PFSK-1 (cell line): ENCODE results near the gene GNG7.

Experiments
- FOXP2 ChIP-seq: optimal IDR thresholded peaks from 2 replicates; pipeline ENCODE3; 2011; ENCODE audit warnings: borderline replicate concordance, control low read depth, inconsistent platforms; ENCODE audit not compliant: insufficient read depth; ENCODE audit errors: extremely low read length, extremely low read depth
- POLR2AphosphoS5 ChIP-seq: IDR thresholded peaks from 2 replicates; pipeline ENCODE4 v1.6.1; 2012; ENCODE audit warnings: low read depth, mild to moderate bottlenecking, control low read depth, low read length, moderate library complexity
- SIN3A ChIP-seq: IDR thresholded peaks from 2 replicates; pipeline ENCODE4 v1.6.1; 2012; ENCODE audit warnings: mild to moderate bottlenecking, low read length, moderate library complexity, borderline replicate concordance; ENCODE audit not compliant: insufficient read depth
- TAF1 ChIP-seq: IDR thresholded peaks from 2 replicates; pipeline ENCODE4 v1.6.1; 2012; ENCODE audit warnings: low read length, control low read depth, borderline replicate concordance; ENCODE audit not compliant: insufficient read depth
- TF ChIP-seq, protein P1 (sequence below), 2 experiments: IDR thresholded peaks; 2 replicates each; pipeline versions ENCODE4 v1.6.1 to v1.8.0; 2011 to 2012; ENCODE audit warnings: low read depth in 2 of 2, low read length in 2 of 2, control low read depth in 1 of 2, inconsistent platforms in 1 of 2, mild to moderate bottlenecking in 1 of 2, moderate library complexity in 1 of 2; ENCODE audit not compliant: insufficient read depth in 1 of 2

GNG7 gene

GRCh38 chr19:2540251-2540645 is 162.2 kb downstream of the GNG7 start:
- TF ChIP-seq, protein P1, sequence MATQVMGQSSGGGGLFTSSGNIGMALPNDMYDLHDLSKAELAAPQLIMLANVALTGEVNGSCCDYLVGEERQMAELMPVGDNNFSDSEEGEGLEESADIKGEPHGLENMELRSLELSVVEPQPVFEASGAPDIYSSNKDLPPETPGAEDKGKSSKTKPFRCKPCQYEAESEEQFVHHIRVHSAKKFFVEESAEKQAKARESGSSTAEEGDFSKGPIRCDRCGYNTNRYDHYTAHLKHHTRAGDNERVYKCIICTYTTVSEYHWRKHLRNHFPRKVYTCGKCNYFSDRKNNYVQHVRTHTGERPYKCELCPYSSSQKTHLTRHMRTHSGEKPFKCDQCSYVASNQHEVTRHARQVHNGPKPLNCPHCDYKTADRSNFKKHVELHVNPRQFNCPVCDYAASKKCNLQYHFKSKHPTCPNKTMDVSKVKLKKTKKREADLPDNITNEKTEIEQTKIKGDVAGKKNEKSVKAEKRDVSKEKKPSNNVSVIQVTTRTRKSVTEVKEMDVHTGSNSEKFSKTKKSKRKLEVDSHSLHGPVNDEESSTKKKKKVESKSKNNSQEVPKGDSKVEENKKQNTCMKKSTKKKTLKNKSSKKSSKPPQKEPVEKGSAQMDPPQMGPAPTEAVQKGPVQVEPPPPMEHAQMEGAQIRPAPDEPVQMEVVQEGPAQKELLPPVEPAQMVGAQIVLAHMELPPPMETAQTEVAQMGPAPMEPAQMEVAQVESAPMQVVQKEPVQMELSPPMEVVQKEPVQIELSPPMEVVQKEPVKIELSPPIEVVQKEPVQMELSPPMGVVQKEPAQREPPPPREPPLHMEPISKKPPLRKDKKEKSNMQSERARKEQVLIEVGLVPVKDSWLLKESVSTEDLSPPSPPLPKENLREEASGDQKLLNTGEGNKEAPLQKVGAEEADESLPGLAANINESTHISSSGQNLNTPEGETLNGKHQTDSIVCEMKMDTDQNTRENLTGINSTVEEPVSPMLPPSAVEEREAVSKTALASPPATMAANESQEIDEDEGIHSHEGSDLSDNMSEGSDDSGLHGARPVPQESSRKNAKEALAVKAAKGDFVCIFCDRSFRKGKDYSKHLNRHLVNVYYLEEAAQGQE (IDR thresholded peaks at IDR 0.05; ENCODE audit: insufficient read depth in 1 of 2, low read depth in 2 of 2, low read length in 2 of 2), result no peak
- TF ChIP-seq FOXP2 (no peak), SIN3A (no peak), POLR2AphosphoS5 (no peak), TAF1 (no peak)

GRCh38 chr19:2538096-2538757 is 164.3 kb downstream of the GNG7 start:
- no peak for TF ChIP-seq POLR2AphosphoS5
- no peak for TF ChIP-seq SIN3A
- TF ChIP-seq FOXP2, result no peak
- TF ChIP-seq, protein P1 (IDR thresholded peaks at IDR 0.05; ENCODE audit: insufficient read depth in 1 of 2, low read depth in 2 of 2, low read length in 2 of 2), result no peak
- TF ChIP-seq TAF1, result no peak

DNA sequence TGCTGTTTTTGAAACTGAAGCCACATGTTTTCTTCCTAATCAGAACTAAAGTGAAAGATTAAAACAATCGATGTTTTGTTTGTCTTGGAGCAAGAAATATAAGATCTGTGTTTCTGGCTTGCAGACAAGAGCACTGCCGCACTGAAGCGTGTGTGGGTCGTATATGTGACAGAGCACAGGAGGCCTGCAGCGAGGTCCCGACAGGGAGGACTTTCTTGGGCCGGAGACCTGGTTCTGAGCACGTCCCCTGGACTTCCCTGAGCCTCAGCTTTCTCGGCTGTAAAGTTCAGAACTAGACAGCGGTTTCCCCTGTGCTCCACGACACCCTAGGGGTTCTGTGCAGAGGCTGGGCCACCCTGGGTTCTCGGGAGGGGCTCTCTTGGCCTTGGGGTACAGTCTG is 166.0 kb downstream of the GNG7 start:
- TF ChIP-seq SIN3A (no peak), POLR2AphosphoS5 (no peak), TAF1 (no peak), FOXP2 (no peak)
- TF ChIP-seq, protein P1 (IDR thresholded peaks at IDR 0.05; ENCODE audit: insufficient read depth in 1 of 2, low read depth in 2 of 2, low read length in 2 of 2), result no peak

DNA sequence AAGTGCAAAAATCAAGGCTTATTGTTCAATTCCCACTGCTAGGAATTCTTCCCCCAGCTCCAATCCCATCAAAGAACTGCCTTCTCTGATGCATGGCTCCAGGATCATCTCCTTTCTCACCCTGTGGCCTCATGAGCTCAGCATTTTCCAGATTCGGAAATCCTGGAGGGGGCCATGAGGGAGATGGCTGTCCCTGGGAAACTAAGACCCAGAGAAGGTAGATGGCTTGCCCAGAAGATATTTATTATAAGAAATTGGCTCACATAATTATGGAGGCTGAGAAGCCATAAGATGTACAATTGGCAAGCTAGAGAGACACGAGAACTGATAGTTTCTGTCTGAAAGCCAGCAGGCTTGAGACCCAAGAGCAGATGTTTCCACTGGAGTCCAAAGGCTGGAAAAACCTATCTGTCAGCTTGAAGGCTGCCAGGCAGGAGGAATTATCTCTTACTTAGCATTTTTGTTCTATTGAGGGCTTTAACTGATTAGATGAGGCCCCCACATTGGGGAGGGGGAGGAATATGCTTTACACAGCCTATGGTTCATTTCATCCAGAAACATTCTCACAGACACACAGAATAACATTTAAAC is 168.0 kb downstream of the GNG7 start:
- no peak for TF ChIP-seq FOXP2
- no peak for TF ChIP-seq POLR2AphosphoS5
- no peak for TF ChIP-seq SIN3A
- TF ChIP-seq TAF1, result no peak
- TF ChIP-seq, protein P1 (IDR thresholded peaks at IDR 0.05; ENCODE audit: insufficient read depth in 1 of 2, low read depth in 2 of 2, low read length in 2 of 2), result no peak
